Activated gamma-delta T cell treated with anti-CD3 and anti-CD28 coated beads, Interleukin-2, amount 50 U/mL, for 16 hours (primary cell): ENCODE data around the gene KLHL41.

Experiments
- DNase-seq: peaks from one replicate; pipeline ENCODE4 v3.0.0-alpha.2; 2020; ENCODE audit warnings: low read depth

KLHL41 gene

DNA sequence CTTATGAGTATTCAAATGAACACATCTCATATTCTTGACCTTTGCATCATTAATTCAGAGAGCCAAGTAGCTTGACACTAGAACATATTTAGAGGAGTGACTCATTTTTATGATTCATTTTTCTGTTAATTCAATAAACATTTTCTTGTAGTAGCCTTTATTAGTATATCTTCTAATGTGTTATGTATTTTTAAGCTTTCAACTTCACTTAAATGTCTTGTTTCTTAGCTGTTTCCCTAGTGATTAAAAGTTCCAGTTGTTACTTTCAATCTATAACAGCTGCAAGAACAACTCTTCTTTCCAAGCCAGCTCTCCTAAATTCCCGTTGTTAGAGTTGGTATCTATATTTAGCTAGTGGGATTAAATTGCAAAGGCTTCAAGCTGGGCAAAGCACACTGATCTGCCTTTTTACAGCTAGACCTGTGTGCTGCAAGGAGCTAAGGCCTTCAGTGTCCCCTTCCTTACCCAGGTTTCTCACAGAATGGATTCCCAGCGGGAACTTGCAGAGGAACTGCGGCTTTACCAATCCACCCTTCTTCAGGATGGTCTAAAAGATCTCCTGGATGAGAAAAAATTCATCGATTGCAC lies at the start of gene KLHL41:
TSS of gene KLHL41 (plus strand) at position 405 of the 588 bp plus-strand sequence. CDS start at position 482, 77 bp downstream.
- no peak for DNase-seq

DNA sequence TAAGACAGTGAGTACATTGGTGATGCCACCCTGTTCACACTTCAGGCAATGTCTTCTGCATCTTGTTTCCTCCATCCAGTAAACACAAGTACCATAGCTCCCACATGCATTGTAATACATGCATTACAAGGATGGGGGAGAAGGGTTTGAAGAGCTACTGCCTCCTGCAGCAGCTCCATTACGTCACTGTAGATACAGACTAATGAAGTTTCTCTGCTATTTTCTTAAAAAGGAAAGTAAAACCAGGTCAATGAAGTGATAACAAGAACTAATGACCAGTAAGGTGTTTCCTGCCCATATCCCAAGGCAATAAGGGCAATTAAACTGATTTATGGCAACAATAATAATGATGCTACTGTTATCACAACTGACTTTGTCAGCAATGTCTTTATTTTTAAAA lies 48.4 kb upstream of the KLHL41 start:
- DNase-seq, result no peak

DNA sequence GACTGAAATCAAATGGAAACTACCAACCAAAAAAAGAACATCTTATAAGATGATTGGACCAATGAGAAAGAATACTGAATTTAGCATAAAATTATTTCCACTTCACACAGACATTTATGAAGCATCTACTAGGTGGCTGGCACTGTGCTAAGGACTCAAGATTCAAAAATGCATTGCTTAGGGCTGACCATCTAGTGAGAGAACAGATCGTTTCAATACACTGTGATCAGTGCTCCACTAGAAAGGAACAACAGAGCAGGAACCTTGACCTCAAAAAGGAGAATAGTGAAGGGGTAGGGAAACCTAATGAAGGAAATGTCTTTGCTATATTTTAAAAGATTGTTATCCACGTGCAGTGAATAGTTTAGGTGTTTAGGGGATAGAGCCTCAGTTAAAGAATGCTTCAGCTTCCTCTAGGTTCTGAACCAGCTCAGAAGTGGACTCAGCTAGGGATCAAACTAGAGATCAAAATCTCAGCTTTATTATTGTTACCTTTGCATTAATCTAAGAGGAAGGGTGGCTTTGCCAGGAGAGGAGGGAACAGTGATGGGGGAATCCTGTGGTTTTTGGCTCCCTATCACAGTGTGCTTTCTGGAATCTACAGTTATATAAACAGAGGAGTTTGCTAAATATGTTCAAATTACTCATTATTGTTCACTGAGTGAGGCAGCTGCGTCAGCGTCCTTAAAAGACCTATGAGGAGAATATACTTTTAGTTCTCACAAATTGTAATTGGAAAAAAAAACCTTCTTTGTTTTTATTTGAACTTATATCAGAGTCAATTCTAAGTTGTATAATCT lies 46.4 kb upstream of the KLHL41 start:
- no peak for DNase-seq

DNA sequence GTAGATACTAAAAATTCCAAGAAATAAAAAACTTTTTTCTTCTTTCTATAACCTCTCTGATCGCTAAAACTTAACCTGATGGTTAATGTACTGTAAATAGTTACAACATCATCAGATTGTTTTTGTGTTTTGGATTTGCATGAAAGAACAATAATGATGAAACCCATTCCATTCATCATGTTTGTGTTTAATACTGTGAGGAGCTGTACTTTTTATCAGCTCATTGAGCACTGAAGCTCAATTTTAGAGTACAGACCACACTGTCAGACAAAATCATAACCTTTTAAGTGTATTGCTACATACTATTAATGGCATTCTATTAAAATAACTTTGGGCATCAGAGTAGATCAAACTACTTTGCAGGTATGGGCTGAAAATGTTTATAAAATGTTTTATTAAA lies 45.0 kb upstream of the KLHL41 start:
- no peak for DNase-seq

DNA sequence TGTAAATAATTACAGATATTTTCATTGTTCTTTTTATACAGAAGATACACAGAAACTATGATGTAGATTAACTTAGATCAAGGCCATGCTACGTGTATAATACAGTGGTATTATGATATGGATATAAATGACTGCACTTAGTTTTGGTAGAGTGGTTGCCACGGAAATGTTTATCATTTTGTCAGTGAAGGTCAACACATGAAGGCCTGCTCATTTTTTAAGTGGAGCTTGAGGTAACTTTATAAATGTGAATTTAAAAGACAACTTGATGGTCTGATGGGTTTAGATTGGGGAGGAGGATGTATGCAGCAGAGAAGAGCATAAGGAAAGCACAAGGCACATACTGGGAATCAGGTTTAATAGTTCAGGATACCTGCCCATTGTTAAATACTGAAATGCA lies 44.6 kb upstream of the KLHL41 start:
- DNase-seq, result no peak

DNA sequence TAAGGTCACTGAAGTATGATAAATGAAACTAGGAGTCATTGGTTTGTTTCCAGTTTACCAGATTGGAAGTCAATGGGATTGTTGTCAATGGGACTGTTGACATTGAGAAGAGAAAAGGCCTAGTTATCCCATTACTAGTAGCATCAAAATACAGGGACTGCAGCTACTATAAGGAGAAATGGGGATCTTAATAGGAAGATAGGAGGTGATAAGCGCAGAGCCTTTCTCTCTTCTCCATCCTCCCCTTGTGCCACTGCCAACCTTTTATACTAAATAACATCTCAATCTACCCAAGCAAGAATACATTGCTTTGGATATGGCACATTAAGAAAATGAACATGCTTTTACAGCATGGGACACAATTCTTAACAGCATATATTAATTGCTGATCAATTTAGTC lies 40.7 kb upstream of the KLHL41 start:
- DNase-seq, result no peak

DNA sequence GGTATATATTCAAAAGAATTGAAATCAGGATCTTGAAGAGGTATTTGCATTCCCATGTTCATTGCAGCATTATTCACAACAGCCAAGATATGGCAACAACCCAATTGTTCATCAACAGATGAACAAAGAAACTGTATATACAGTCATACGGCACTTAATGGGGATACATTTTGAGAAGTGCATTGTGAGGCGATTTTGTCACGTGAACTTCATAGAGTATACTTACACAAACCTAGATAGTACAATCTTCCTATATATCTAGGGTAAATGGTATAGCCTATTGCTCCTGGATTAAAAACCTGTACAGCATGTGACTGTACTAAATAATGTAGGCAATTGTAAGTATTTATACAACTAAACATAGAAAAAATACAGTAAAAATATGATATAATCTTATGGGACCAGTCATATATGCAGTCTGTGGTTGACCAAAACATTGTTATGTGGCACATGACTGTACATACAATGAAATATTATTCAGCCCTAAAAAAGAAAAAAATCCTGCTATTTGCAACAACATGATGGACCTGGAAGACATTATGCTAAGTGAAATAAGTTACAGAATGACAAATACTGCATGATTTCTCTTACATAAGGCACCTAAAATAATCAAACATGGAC lies 39.4 kb upstream of the KLHL41 start:
- DNase-seq, result no peak

DNA sequence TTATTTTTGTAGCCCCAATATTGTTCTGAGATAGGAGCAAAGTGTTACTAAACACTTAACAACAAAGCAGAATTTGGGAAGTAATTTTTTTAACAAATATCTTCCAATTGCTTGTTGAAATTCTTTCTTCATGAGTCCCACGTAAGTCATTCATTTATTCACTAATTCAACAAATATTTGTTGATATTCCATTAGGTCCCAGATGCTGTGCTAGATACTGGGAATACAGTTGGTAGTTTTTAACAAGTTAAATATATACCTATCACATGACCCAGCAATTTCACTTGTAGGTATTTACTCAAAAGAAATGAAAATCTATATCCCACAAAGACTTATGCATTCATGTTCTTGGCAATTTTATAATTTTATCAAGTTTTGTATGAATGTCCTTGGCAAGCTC lies 37.3 kb upstream of the KLHL41 start:
- DNase-seq, result no peak

DNA sequence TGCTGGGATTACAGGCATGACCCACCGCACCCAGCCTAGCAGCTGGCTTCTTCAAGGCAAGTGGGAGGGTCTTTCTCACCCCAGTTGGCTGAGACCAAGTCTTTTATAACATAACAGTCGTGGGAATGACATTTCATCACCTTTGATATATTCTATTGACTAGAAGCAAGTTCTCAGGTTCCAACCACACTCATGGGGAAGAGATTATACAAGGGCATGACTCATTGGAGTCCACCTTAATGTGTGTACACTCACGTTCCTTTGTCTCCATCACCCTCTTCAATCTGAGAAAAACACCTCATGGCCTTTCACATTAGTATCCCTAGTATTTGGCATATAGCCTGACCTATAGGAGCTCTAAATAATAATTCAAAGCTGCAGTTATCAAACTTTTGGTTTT lies 33.0 kb upstream of the KLHL41 start:
- DNase-seq, result no peak

DNA sequence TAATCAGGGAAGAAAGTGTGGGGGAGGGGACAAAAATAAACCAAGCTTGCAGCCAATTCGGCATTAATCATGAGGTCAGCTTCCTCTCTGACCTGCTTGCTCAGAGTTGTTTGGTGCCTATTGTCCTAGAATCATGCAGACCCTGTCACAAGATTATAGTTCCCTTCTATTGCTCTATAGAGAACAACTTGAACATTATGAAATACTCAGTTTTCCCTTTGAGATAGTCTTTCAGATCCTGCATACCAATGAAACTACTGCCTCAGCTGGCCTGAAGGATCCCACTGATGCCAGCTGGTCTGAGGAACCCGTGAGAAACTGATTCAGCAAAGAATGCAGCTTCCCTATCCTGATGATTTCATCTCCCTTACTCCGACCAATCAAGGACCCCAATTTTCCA lies 31.2 kb upstream of the KLHL41 start:
- no peak for DNase-seq

DNA sequence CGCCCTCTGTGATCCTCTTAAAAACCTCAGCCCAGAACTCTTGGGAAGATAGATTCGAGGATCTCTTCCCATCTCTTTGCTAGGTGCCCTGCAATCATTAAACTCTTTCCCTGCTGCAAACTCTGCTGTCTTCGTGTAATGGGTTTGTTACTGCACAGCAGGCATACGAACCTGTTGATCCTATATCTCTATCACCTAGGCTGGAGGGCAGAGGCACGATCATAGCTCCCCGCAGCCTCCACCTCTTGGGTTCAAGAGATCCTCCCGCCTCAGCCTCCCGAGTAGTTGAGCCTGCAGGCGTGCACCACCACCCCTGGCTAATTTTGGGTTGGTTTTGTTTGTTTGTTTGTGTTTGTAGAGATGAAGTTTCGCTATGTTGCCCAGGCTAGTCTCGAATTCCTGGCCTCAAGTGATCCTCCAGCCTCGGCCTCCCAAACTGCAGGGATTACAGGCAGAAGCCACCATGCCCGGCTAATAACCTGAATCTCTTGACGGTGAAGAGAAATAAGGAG lies 30.7 kb upstream of the KLHL41 start:
- no peak for DNase-seq

DNA sequence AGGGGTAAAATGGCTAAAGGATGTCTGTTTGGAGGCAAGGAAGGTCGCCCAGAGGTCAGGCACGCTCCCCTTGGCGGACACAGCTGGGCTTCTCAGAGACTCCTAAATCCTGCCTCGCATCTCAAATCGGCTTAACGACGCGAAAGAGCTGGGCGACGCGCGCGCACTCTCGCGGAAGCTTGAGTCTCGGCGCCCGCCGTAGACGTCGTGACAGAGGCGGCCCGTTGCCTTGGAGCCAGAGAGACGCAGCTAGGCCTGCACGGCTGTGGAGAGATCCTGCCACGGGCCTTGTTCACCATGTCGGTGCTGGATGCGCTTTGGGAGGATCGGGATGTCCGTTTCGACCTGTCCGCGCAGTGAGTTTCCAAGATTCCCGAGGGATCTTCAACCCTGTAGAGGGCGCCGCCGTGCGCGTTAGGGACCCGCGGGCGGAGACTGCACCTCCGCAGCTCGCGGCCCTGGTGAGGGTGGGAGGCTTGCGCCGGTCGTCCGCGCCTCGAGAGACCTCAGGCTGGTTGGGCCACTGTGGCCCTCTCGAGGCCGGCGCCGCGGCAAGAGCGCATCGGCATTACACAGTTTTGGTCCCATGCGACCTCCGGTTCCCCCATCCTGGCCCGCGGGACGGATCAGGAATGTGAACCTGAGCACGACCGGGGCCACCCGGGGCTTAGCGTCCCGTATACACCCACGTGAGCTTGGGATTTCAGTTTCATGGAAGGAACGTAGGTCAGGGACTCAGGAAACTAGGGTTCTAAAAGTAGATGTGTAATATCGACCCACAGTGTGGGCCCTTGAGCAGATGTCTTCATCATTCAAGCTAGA lies 30.0 kb upstream of the KLHL41 start, which contains the start of gene BBS5:
TSS of gene BBS5 (plus strand) at position 238 of the 822 bp plus-strand sequence. CDS start at position 298, 60 bp downstream.
- DNase-seq, result peak; percentile 42

DNA sequence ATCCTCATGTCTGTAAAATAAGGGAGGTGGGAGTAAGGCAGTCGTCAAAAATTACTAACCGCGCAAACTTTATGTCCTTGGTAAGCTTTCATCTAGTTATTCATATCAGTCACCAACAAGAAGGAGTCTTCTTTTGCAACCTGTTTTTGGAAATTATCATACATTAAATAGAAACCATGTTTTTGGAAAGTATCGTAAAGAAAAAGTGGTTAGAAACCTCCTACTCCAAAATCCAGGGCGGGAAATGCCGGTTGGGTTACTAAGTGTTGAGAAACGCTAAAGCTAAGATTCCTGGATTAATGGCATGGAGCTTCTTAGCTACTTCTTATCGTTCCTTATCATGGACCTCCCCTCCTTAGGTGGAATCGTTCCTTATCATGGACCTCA lies 29.4 kb upstream of the KLHL41 start:
- DNase-seq, result no peak

DNA sequence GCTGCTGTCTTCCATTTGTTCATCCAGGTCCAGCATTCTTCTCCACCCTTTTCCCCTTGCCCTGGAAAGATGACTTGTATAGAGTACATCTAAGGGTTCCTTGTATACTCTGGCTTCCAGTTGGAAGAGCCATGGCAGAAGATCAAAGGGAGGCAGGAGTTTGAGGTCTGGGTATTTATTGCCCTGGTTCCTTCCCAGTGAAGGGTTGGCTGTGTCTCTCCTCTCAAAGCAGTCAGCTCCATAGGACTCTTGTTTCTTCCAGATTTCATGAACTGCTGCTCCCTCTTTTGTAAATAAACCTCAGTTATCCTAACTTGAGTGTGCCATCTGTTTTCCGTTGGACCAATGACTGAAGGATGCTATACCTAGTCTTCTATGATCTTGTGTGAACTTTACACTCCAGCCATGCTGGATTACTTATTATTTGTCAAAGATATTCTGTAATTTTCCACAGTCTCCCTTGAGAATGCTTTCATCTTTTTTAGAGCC lies 23.8 kb upstream of the KLHL41 start:
- no peak for DNase-seq

DNA sequence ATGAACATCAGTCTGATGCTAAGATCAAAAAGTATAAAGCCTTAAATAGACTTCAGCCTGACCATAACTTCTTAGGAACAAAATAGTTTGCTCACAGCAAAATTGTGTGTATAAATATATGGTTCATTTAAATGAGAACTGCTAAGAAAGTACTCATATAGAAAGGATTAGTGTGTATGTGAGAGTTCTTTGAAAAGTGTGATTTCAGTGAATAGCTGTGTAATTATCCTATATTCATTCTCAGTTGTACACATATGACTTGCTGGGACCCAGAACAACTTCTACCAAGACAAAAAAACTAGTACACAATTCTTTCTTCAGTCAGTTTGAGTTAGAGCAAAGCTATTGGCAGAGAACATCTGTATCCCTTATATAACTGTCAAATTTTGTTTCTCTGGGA lies 23.0 kb upstream of the KLHL41 start:
- no peak for DNase-seq

DNA sequence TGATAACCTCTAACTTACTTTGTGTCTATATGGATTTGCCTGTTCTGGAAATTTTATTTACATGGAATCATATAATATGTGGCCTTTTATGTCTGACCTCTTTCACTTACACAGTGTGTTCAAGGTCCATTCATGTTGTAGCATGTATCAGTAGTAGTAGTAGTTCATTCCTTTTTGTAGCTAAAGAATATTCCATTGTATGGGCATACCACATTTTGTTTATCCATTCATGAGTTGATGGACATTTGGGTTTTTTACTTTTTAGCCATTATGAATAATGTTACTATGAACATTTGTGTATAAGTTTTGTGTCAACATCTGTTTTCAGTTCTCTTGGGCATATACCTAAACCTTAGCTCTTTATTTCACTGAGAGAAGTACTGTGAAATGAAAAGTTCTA lies 18.7 kb upstream of the KLHL41 start:
- no peak for DNase-seq

DNA sequence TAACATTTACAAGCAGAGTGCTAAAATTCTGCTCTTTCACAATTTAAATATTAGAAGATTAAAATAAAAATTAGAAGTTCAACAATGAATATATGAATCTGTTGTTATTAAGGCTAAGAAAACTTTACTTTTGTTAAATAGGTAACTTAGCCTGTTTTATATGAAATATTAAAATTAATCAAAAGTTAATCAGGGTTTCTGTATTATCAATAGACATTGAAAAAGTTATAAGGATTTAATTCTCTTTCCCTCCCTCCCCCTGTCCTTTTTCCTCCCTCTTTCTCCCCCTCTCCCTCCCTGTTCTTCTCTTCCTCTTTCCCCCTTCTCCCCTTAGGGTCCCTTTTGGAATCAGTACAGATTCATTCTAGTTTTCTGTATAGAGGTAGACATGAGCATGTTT lies 18.1 kb upstream of the KLHL41 start:
- DNase-seq, result no peak

DNA sequence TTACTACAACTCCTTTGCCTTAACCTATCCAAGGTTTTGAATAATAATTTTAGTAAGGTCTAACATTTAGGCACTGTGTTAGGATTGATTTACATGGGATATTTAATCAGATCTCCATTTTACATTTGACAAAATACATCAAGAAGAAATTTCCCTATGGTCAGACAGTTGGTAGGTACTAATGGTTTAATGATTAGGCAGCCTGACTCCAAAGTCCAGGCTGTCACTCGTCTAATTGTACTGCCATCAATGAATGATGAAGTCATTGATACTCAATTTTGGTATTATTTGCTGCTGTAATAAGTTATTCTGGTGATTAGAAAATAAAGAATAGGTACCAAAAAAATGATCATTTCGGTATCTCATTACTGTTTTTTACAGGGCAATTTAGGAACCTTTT lies 16.1 kb upstream of the KLHL41 start:
- DNase-seq, result no peak

DNA sequence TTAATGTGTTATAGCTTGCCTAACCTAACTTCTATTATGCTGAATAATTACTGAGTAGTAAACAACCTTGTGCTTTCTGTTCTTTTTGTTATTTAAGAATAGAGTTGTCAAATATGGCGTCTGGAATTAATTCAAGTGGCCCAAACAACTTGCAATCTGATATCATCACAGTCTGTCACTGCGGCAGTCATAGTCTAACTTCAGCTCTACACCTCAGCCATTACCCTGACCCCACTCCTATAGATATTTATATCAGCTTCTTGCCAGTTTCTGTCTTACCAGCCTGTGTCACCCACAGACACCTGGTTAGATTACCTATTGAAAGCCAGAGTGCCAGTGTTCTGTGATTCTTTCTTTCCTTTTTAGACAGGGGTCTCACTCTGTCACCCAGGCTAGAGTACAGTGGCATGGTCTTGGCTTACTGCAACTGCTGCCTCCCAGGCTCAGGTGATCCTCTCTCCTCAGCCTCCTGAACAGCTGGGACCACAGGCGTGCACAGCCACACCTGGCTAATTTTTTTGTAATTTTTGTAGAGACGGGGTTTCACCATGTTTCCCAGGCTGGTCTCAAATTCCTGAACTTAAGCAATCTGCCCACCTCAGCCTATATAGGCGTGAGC lies 14.1 kb upstream of the KLHL41 start:
- no peak for DNase-seq

DNA sequence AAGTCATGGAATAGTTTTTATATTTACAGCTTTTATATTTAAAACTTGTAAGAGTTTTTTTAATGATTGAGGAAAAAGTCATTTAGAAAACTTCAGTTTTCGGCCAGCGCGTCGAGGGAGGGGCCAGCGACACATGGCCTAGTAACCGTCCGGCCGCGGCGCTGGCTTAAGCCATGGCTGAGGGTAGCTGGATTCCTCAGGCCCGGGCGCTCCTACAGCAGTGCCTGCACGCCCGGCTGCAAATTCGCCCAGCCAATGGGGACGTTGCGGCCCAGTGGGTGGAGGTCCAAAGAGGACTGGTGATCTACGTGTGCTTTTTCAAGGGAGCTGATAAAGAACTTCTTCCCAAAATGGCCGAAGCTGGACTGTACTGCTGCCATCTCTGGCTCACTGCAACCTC lies 4.9 kb upstream of the KLHL41 start:
- DNase-seq, result no peak

DNA sequence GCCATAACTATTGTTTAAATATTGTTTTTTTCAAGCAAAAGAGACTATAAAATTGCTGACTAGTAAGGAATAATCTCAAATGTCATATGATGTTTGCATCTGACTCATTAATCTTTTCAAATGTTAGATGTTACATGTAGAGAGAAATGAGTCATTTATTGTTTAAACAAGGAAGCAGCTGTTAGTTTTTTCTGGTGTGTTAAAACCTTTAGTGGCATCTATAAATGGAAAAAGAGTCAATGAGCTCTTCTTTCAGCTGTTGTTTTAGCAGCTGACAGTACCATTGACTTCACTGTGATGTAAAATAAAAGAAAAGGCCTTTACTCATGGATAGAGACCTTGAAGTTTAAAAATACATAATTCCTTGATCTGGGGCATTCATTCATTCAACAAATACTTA lies 1.8 kb upstream of the KLHL41 start:
- DNase-seq, result no peak

DNA sequence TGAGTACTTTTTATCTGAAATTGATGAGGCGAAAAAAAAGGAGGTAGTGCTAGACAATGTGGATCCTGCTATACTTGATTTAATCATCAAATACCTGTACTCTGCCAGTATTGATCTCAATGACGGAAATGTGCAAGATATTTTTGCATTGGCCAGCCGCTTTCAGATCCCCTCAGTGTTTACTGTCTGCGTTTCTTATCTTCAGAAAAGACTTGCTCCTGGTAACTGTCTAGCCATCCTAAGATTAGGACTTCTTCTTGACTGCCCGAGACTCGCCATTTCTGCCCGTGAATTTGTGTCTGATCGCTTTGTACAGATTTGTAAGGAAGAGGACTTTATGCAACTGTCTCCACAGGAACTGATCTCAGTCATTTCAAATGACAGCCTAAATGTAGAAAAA lies 453 bp downstream of the KLHL41 start:
- no peak for DNase-seq
